Tibial artery (tissue), 4 donors: ENCODE results near the gene LRPAP1.
A peak's percentile ranks its signal among the peaks of the same experiment; 100 is the strongest.

Experiments
- DNase-seq, 2 donors: peaks; one replicate each; pipeline ENCODE4 v3.0.0-alpha.2; 2019
- H3K27ac ChIP-seq, 2 donors: fragments of 200-600 bp; sonication (generic) in 1 of 2; 1 replicate in 1 of 2; 2 replicates in 1 of 2; pipeline ENCODE4 v1.5.1; 2018 to 2019; ENCODE audit warnings: mild to moderate bottlenecking in 1 of 2
- H3K27me3 ChIP-seq, 2 donors: fragments of 200-600 bp; sonication (generic) in 1 of 2; one replicate each; pipeline versions ENCODE4 v1.5.1 to v1.6.0; 2016 to 2019
- H3K36me3 ChIP-seq, 3 donors: fragments of 200-600 bp; sonication (generic) in 2 of 3; one replicate each; pipeline ENCODE4 v1.5.1; 2016 to 2019; ENCODE audit warnings: mild to moderate bottlenecking in 2 of 3
- H3K4me1 ChIP-seq, 4 donors: fragments of 200-600 bp; sonication (generic) in 2 of 4; 1 replicate in 3 of 4; 2 replicates in 1 of 4; pipeline ENCODE4 v1.5.1; 2016 to 2019
- H3K4me3 ChIP-seq, 2 donors: fragments of 200-600 bp; sonication (generic) in 1 of 2; 1 replicate in 1 of 2; 2 replicates in 1 of 2; pipeline ENCODE4 v1.5.1; 2018 to 2019; ENCODE audit warnings: mild to moderate bottlenecking in 2 of 2
- H3K9me3 ChIP-seq, 3 donors: fragments of 200-600 bp; sonication (generic) in 1 of 3; one replicate each; pipeline ENCODE4 v1.5.1; 2016 to 2019
- intact Hi-C: fragments of 100-400 bp; cut with DNase I; formaldehyde crosslinking; loops from one replicate; pipeline ENCODE4 v1.15.0; 2023; ENCODE audit warnings: low total_unique reads
- TF ChIP-seq, protein P1 (sequence below), 2 experiments: fragments of 200-600 bp in 1 of 2; fragments of 450-650 bp in 1 of 2; IDR thresholded peaks; one replicate each; pipeline ENCODE4 v1.5.1; 2017 to 2019; ENCODE audit warnings: antibody characterized with exemption in 2 of 2, mild to moderate bottlenecking in 1 of 2, moderate library complexity in 1 of 2

LRPAP1 gene

GRCh38 chr4:3521621-3522325 is 10.4 kb downstream of the LRPAP1 start:
- Histone ChIP-seq H3K9me3 (no peaks in the 10 kb centered on the region), H3K27ac (no peak overlapping the region), H3K4me1 (no peaks in the 10 kb centered on the region), H3K4me3 (no peak overlapping the region), H3K36me3 (peaks cover 67 to 99% (median 80%) of the 10 kb centered on the region in 3 donors), H3K27me3 (no peaks in the 10 kb centered on the region)
- TF ChIP-seq, protein P1, sequence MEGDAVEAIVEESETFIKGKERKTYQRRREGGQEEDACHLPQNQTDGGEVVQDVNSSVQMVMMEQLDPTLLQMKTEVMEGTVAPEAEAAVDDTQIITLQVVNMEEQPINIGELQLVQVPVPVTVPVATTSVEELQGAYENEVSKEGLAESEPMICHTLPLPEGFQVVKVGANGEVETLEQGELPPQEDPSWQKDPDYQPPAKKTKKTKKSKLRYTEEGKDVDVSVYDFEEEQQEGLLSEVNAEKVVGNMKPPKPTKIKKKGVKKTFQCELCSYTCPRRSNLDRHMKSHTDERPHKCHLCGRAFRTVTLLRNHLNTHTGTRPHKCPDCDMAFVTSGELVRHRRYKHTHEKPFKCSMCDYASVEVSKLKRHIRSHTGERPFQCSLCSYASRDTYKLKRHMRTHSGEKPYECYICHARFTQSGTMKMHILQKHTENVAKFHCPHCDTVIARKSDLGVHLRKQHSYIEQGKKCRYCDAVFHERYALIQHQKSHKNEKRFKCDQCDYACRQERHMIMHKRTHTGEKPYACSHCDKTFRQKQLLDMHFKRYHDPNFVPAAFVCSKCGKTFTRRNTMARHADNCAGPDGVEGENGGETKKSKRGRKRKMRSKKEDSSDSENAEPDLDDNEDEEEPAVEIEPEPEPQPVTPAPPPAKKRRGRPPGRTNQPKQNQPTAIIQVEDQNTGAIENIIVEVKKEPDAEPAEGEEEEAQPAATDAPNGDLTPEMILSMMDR (IDR thresholded peaks at IDR 0.05), result no peak
- intact Hi-C loops, result no loop called here
- DNase-seq, result peak in 1 of 2 donors; percentile 59

GRCh38 chr4:3520796-3521600 is 11.2 kb downstream of the LRPAP1 start:
- Histone ChIP-seq H3K4me3 (no peak overlapping the region), H3K27me3 (no peaks in the 10 kb centered on the region), H3K4me1 (no peaks in the 10 kb centered on the region), H3K27ac (no peak overlapping the region), H3K36me3 (peaks cover 75 to 99% (median 88%) of the 10 kb centered on the region in 3 donors), H3K9me3 (no peaks in the 10 kb centered on the region)
- peak in 1 of 2 donors; percentile 64 for DNase-seq
- intact Hi-C loops, result no loop called here
- TF ChIP-seq, protein P1 (IDR thresholded peaks at IDR 0.05), result no peak

DNA sequence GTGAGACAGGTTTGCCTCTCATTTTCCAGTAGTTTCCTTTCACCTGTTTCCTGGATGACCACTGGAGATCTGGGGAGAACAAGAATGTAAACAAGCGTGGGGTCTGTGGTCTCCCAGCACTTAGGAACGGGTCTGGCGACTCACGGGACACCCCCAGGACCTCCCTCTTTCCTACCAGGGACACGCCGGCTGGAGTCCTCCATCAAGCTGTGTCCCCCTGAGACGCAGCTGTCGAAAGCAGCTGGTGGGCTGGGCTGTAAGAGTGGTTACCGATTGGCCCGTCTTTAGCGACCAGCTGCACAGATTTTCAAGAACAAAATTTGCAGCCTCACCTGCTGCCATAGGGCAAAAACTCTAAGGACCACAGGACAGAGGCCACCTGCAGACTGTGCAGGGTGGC is 11.9 kb downstream of the LRPAP1 start:
- peak in 1 of 2 donors; percentile 53 for DNase-seq
- intact Hi-C loops, result no loop called here
- Histone ChIP-seq H3K27me3 (no peaks in the 10 kb centered on the region), H3K36me3 (peaks cover 81 to 99% (median 95%) of the 10 kb centered on the region in 3 donors), H3K4me3 (no peak overlapping the region), H3K4me1 (no peaks in the 10 kb centered on the region), H3K9me3 (no peaks in the 10 kb centered on the region), H3K27ac (no peak overlapping the region)
- TF ChIP-seq, protein P1 (IDR thresholded peaks at IDR 0.05), result no peak

DNA sequence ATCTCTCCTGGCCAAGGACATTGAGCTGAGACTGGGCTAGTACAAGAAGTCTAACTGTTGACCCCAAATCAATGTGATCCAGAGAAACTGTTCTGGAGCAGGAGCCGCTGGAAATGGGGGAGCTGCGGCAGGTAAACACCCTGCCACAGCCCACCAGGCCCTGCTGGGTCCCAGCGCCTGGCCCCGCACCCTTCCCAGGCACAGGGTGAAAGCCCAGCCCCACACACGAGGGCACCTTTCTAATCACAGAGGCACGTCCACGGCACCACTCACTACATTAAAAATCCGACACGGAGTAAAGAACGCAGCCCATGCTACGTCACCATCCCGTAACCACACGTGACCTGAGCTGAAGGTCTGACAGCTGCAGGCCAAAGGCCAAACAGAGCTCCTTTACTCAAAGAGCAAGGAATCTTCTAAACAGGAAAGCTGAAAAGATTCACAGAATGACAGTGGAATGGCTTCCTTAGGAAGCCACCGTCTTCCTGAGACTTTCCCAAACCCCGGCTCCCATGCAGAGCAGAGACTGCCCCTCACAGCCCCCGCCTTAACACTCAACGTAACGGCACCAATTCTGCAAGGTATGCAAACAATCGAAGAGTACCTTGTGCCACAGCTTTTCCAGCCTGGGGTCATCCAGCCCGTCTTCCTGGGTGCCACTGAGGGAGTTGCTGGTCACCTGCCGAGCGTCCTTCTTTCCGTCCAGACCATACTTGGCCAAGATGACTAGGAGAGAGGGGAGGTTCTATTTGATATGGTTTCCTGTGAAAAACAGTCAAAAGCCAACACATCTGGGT is 12.6 kb downstream of the LRPAP1 start:
- DNase-seq, result peak in 1 of 2 donors; percentile 64
- no peak overlapping the region for H3K4me3 ChIP-seq
- intact Hi-C loops, result no loop called here

GRCh38 chr4:3518941-3519340 is 13.3 kb downstream of the LRPAP1 start:
- TF ChIP-seq, protein P1 (IDR thresholded peaks at IDR 0.05), result no peak
- Histone ChIP-seq H3K4me1 (no peaks in the 10 kb centered on the region), H3K27ac (no peak overlapping the region), H3K27me3 (no peaks in the 10 kb centered on the region), H3K4me3 (no peak overlapping the region), H3K9me3 (no peaks in the 10 kb centered on the region), H3K36me3 (peaks cover 86 to 99% (median 99%) of the 10 kb centered on the region in 3 donors)
- intact Hi-C loops, result no loop called here
- DNase-seq, result peak in 1 of 2 donors; percentile 54

More for the DNA sequence above, 12.6 kb downstream of the LRPAP1 start:
- H3K36me3 ChIP-seq, result peaks cover 85 to 99% (median 99%) of the 10 kb centered on the region in 3 donors
- TF ChIP-seq, protein P1 (IDR thresholded peaks at IDR 0.05), result no peak
- H3K9me3 ChIP-seq, result no peaks in the 10 kb centered on the region
- no peak overlapping the region for H3K27ac ChIP-seq
- H3K4me1 ChIP-seq, result no peaks in the 10 kb centered on the region
- H3K27me3 ChIP-seq, result no peaks in the 10 kb centered on the region
